Loucy (cell line): ENCODE data around the gene TIMM44.

Experiments
- EZH2phosphoT487 ChIP-seq: fragments of 200-600 bp; IDR thresholded peaks from 2 replicates; pipeline ENCODE4 v1.6.1; 2018; ENCODE audit warnings: antibody characterized with exemption, mild to moderate bottlenecking, moderate library complexity, borderline replicate concordance
- TF ChIP-seq, protein P1 (sequence below): fragments of 200-600 bp; sonication (generic); conservative IDR thresholded peaks from 2 replicates; pipeline ENCODE4 v1.5.1; 2014; ENCODE audit warnings: mild to moderate bottlenecking, antibody characterized with exemption, low read length

DNA sequence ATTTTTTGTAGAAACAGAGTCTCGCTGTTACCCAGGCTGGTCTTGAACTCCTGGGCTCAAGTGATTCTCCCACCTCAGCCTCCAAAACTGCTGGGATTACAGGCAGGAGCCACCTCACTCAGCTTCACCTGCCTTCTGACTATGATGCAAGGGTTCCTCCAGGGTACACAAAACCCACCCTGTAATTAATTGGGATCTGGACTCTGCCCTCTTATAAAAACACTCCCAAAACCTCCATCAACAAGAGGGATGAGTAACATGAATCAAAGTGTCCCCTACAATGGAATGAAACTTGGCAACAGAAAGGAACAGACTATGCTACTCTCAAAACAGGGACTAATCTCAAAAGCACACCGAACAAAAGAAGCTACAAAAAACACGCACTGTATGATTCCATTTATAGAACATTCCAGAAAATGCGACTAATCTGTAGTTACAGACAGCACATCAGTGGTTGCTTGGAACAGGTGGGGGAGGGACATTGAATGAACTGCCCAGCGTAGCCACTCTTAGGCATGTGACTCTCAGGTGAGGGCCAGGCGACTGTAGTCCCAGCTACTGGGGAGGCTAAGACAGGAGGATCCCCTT is 66.1 kb downstream of the TIMM44 start:
- TF ChIP-seq, protein P1, sequence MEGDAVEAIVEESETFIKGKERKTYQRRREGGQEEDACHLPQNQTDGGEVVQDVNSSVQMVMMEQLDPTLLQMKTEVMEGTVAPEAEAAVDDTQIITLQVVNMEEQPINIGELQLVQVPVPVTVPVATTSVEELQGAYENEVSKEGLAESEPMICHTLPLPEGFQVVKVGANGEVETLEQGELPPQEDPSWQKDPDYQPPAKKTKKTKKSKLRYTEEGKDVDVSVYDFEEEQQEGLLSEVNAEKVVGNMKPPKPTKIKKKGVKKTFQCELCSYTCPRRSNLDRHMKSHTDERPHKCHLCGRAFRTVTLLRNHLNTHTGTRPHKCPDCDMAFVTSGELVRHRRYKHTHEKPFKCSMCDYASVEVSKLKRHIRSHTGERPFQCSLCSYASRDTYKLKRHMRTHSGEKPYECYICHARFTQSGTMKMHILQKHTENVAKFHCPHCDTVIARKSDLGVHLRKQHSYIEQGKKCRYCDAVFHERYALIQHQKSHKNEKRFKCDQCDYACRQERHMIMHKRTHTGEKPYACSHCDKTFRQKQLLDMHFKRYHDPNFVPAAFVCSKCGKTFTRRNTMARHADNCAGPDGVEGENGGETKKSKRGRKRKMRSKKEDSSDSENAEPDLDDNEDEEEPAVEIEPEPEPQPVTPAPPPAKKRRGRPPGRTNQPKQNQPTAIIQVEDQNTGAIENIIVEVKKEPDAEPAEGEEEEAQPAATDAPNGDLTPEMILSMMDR = no peak
- no peak for TF ChIP-seq EZH2phosphoT487
